IPS-18a (cell line): Measurements from ENCODE around the gene RASGEF1B.

Experiments used
- H3K27ac ChIP-seq: one replicate; pipeline ENCODE4 v1.5.1; 2013; ENCODE audit warnings: low read length
- H3K27me3 ChIP-seq: one replicate; pipeline ENCODE4 v1.6.1; 2013; ENCODE audit warnings: mild to moderate bottlenecking, low read length; ENCODE audit not compliant: control insufficient read depth, insufficient read depth
- H3K36me3 ChIP-seq: one replicate; pipeline ENCODE4 v1.6.1; 2013; ENCODE audit warnings: low read depth, low read length; ENCODE audit not compliant: control insufficient read depth
- H3K4me1 ChIP-seq: one replicate; pipeline ENCODE4 v1.6.1; 2013; ENCODE audit warnings: low read depth, low read length; ENCODE audit not compliant: control insufficient read depth
- H3K4me3 ChIP-seq: one replicate; pipeline ENCODE4 v1.5.1; 2013; ENCODE audit warnings: low read length
- H3K9ac ChIP-seq: one replicate; pipeline ENCODE4 v1.6.1; 2013; ENCODE audit warnings: mild to moderate bottlenecking, low read length, moderate library complexity
- H3K9me3 ChIP-seq: one replicate; pipeline ENCODE4 v1.6.1; 2013; ENCODE audit warnings: low read depth, low read length; ENCODE audit not compliant: control insufficient read depth

Gene RASGEF1B

DNA sequence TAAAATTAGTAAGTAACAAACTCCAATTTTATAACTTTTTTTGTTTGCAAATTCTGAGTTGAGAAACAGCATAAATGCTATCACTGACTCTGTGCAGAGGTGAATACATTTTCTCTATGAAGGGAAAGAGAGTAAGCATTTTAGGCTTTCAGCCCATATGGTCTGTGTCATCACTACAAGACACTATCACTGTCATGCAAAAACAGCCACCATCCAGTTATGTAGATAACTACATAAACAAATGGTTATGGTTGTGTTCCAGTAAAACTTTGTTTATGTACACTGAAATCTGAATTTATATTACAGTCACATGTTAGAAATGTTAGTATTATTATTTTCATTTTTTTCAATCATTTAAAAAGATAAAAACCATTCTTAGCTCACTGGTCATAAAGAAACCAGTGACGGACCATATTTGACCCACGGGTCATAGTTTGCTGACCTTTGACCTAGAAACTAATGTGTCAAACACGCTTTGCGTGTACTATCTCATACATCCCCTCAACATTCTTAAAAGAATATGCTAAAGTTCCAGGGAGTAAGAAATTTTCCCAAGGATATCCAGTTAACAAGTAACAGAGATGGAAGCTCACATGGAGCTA lies 29.1 kb downstream of the RASGEF1B start:
- Histone ChIP-seq H3K27ac (no peak overlapping the region), H3K27me3 (no peaks in the 10 kb centered on the region), H3K4me1 (no peaks in the 10 kb centered on the region), H3K36me3 (peaks cover 13% of the 10 kb centered on the region), H3K9ac (no peak overlapping the region), H3K4me3 (no peak overlapping the region), H3K9me3 (no peaks in the 10 kb centered on the region)

DNA sequence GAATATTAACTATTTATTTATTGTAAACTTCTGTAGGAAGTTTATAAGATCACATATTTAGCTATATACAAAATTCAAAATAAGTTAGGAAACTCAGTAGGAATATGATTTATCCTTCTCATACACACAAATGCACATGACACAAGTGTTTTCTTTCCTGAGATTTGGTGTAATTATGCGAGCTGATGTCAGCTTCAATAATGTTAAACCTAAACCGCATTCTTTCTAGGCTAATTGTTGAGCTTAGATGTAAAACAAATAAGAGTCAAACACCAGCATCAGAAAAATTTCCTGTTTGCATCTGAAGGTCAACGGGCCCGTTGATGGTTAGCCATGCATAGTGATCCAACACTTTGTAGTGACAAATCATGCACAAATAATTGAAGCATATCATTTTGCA lies 30.8 kb downstream of the RASGEF1B start:
- no peaks in the 10 kb centered on the region for H3K9me3 ChIP-seq
- no peaks in the 10 kb centered on the region for H3K4me1 ChIP-seq
- H3K36me3 ChIP-seq, result peaks cover 13% of the 10 kb centered on the region
- H3K9ac ChIP-seq, result no peak overlapping the region
- H3K4me3 ChIP-seq, result no peak overlapping the region
- no peaks in the 10 kb centered on the region for H3K27me3 ChIP-seq
- H3K27ac ChIP-seq, result no peak overlapping the region

DNA sequence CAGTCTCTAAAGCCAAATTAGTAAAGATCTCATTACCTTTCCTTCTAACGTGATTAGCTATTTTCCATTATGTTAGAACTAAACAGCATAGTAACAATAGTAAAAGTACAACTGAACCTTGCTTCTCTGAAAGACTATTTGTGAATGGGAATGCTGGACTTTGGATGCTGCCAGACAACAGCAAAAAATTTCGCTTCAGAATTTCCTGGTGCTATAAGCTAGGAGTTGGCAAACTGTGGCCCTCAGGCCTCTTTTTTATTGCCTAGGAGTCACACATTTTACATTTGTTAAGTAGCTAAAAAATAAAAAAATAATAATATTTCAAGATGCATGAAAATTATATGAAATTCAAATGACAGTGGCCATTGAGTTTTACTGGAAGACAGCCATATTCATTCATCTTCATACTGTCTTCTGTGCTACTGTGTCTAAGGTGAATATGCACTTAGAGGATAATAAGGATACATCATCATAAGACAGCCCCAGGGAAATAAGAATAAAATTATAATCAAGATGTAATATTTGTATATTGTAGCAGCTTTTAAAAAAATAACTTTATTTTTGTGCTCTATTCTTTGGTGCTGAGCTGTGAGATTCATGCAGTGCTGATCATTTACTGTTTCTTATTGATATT lies 34.6 kb downstream of the RASGEF1B start:
- no peak overlapping the region for H3K4me3 ChIP-seq
- H3K27me3 ChIP-seq, result no peaks in the 10 kb centered on the region
- H3K9me3 ChIP-seq, result no peaks in the 10 kb centered on the region
- peaks cover 5% of the 10 kb centered on the region for H3K36me3 ChIP-seq
- H3K4me1 ChIP-seq, result no peaks in the 10 kb centered on the region
- H3K9ac ChIP-seq, result no peak overlapping the region
- no peak overlapping the region for H3K27ac ChIP-seq

DNA sequence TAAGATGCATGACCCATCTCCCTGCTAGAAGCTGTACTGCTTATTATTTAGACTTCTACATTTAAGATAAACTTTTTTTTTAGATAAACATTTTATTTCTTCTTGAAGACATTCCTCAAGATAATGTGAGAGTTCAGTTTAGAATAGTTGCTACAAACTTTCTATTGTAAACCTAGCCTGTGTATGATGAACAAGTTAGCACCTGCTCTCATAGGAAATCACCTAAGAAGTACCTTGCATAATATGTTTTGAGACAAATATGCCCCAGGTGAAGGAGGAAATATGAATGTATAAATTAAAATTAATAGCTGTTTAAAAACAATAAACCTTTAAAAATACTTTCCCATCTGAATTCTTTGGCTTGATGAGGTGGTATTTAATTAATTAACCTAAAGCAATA lies 35.6 kb downstream of the RASGEF1B start:
- Histone ChIP-seq H3K27ac (no peak overlapping the region), H3K9ac (no peak overlapping the region), H3K27me3 (no peaks in the 10 kb centered on the region), H3K9me3 (no peaks in the 10 kb centered on the region), H3K4me3 (no peak overlapping the region), H3K36me3 (peaks cover 5% of the 10 kb centered on the region), H3K4me1 (no peaks in the 10 kb centered on the region)

DNA sequence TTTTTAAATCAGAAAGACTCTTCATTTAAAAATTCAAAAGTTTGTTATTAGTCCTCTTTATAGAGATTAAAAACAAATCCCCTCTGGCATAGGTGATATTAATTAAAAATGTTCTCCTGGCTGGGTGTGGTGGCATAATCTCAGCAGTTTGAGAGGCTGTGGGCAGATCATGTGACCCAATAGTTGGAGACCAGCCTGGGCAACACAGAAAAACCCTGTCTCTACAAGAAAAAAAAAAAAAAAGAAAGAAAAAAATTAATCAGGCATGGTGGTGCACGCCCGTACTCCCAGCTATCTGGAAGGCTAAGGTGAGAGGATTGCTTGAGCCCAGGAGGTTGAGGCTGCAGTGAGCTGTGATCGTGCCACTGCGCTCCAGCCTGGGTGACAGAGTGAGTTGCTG lies 38.9 kb downstream of the RASGEF1B start:
- no peaks in the 10 kb centered on the region for H3K27me3 ChIP-seq
- no peaks in the 10 kb centered on the region for H3K9me3 ChIP-seq
- peaks cover 4% of the 10 kb centered on the region for H3K4me1 ChIP-seq
- H3K27ac ChIP-seq, result no peak overlapping the region
- peaks cover 5% of the 10 kb centered on the region for H3K36me3 ChIP-seq
- H3K9ac ChIP-seq, result no peak overlapping the region
- no peak overlapping the region for H3K4me3 ChIP-seq

DNA sequence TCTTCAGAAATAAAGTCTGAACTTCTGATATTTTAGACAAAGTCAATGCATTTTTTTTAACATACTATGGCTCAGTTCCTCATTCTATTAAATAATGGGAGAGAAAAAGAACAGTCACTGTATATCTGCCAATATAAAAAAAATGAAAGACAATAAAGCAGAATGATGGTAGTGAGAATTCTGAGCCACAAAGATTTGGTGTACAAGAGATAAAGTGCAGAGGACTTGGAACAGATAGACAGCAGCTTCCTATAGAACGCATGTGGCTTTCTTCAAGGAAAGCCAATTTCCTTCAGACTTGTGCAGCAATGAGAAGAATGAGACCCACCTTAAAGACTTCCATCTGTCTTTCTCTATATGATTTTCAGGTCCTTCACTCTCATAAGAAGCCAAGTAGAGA lies 39.7 kb downstream of the RASGEF1B start:
- no peak overlapping the region for H3K27ac ChIP-seq
- peaks cover 12% of the 10 kb centered on the region for H3K4me1 ChIP-seq
- no peak overlapping the region for H3K9ac ChIP-seq
- no peak overlapping the region for H3K4me3 ChIP-seq
- H3K27me3 ChIP-seq, result no peaks in the 10 kb centered on the region
- peaks cover 5% of the 10 kb centered on the region for H3K36me3 ChIP-seq
- no peaks in the 10 kb centered on the region for H3K9me3 ChIP-seq

DNA sequence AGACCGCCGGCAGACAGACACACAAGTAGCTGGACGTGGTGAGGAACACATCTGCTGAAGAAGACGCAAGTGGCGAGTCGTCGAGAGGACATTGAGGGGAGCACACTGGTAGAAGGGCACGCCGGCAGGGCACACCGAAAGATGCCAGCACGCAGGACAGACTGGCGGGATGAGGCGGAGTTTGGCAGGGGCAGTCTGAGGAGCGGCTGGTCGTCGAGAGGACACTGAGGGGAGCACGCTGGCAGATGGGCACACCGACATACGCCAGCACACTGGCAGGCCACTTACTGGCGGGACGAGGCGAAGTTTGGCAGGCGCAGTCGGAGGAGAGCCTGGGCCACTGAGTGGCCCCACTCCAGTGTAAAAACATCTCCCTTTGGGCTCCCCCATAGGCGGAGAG lies 42.1 kb downstream of the RASGEF1B start:
- Histone ChIP-seq H3K27ac (no peak overlapping the region), H3K36me3 (peaks cover 5% of the 10 kb centered on the region), H3K27me3 (no peaks in the 10 kb centered on the region), H3K9me3 (no peaks in the 10 kb centered on the region), H3K4me1 (peaks cover 35% of the 10 kb centered on the region), H3K4me3 (no peak overlapping the region), H3K9ac (no peak overlapping the region)

DNA sequence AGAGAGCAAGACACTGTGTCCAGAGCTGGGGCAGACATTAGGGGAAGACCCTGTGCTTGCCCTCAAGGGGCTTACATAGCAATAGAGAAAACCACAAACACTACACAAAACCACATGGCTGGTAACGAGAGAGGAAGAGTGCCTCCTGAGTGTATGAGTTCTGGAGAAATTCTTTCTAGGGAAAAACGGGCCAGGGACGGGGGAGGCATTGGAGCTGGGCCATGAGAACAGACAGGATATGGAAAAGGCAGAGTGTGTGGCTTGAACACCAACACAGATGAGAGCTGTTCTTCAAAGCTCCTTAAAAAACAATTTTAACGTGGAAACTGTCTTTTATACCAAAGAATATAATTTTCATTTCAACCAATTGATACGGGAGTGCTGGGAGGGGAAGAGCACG lies 42.7 kb downstream of the RASGEF1B start:
- peaks cover 5% of the 10 kb centered on the region for H3K36me3 ChIP-seq
- no peak overlapping the region for H3K4me3 ChIP-seq
- H3K9ac ChIP-seq, result no peak overlapping the region
- H3K4me1 ChIP-seq, result peaks cover 41% of the 10 kb centered on the region
- no peaks in the 10 kb centered on the region for H3K27me3 ChIP-seq
- no peak overlapping the region for H3K27ac ChIP-seq
- no peaks in the 10 kb centered on the region for H3K9me3 ChIP-seq

DNA sequence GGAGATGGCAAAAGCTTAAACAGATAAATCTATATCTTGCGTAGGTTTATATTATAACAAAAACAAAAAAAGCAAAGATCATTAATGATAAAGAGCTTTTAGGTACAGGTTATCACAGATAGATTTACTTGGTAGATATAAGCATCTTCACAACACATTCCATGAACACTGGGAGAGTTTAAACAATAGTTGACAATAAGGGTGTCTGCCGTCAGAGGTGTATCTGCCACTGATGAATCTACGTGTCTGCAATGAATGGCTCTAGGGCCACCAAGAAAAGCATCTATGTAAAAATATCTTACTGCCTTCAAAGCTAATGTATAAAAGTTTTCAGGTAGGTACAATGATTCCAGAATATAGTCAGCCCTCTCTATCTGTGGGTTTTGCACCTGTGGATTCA lies 43.7 kb downstream of the RASGEF1B start:
- Histone ChIP-seq H3K4me3 (no peak overlapping the region), H3K4me1 (peaks cover 44% of the 10 kb centered on the region), H3K9ac (peak overlapping the region; percentile 49), H3K9me3 (no peaks in the 10 kb centered on the region), H3K27ac (no peak overlapping the region), H3K27me3 (no peaks in the 10 kb centered on the region), H3K36me3 (peaks cover 5% of the 10 kb centered on the region)

DNA sequence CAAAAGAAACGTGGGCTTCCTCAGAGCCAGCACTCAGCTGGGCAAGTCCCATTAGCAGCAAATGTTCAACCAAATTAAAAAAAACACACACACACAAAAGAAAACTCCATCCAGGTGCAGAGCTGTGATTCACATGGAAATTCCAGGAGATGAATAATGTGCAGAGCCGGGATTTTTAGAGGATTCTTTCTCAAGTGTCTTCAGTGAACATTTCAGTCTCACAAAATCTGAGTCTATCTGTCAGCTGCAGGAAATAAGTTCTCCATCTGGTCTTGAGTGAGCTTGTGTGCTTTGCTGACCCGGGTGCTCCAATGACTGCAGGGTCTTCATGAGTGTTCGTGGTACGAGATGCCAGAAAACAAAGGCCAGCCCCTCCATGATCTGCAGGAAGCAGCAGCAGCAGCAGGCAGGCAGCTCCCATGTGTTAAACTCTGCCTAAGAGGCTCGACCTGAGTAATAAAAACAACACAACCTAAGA lies 44.3 kb downstream of the RASGEF1B start:
- H3K36me3 ChIP-seq, result peaks cover 5% of the 10 kb centered on the region
- no peak overlapping the region for H3K4me3 ChIP-seq
- H3K27me3 ChIP-seq, result no peaks in the 10 kb centered on the region
- peak overlapping the region; percentile 49 for H3K9ac ChIP-seq
- peak overlapping the region; percentile 43 for H3K27ac ChIP-seq
- H3K9me3 ChIP-seq, result no peaks in the 10 kb centered on the region
- H3K4me1 ChIP-seq, result peaks cover 46% of the 10 kb centered on the region

DNA sequence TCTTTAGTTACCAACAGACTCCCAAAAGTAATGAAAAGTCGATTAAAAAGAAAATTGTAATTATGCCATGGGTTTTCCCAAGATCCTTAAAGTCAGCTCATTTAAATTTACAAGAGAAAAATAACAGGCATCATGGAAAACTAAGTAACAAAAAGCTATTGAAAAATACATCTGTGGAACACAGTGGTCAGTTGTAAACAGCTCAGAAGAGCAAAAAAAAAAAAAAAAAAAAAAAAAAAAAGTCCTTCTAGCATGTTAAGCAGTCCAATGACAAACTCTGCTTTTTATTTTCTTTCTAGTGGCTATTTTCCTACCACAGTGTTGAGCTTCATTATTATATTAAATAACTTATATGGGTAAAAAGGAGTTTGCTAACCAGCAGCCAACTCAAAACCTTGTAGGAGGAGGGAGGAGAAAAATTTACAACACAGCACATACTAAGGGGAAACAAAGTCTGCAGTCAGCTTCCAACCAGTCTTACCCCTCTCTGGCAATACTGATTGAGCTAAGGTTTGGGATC lies 44.9 kb downstream of the RASGEF1B start:
- Histone ChIP-seq H3K4me3 (no peak overlapping the region), H3K4me1 (peaks cover 52% of the 10 kb centered on the region), H3K36me3 (peaks cover under 1% of the 10 kb centered on the region), H3K27ac (peak overlapping the region; percentile 42), H3K27me3 (no peaks in the 10 kb centered on the region), H3K9ac (peak overlapping the region; percentile 49), H3K9me3 (no peaks in the 10 kb centered on the region)
